ENCODE data around the gene ZNF398. TPM values are rescaled to one million over a fixed set of nuclear protein-coding genes. Genes with fewer than 3 reads are reported as not detected.

The ZNF398 gene
- polyA plus RNA-seq, 1 donor from 2014 or later: 8.6 TPM

- H3K36me3 ChIP-seq (ENCODE audit: insufficient read depth, low read length): no peaks in the 10 kb centered on the region
- H3K9me2 ChIP-seq (ENCODE audit: insufficient read depth, low read length): no peaks in the 10 kb centered on the region
- H3K27ac ChIP-seq (ENCODE audit: low read length): no peak overlapping the region
- no peak overlapping the region for H3K4me3 ChIP-seq (ENCODE audit: low read length)
- TF ChIP-seq REST (IDR thresholded peaks at IDR 0.05; ENCODE audit: borderline replicate concordance) (no peak), POLR2AphosphoS5 (IDR thresholded peaks at IDR 0.05) (no peak), EZH2 (IDR thresholded peaks at IDR 0.05; ENCODE audit: borderline replicate concordance, insufficient read depth, low read length, poor library complexity, severe bottlenecking) (no peak), CTCF (IDR thresholded peaks at IDR 0.05; ENCODE audit: poor library complexity, severe bottlenecking) (no peak), SMC3 (conservative IDR thresholded peaks at IDR 0.05; ENCODE audit: poor library complexity) (no peak), EP300 (conservative IDR thresholded peaks at IDR 0.05; ENCODE audit: poor library complexity, severe bottlenecking) (no peak), MXI1 (conservative IDR thresholded peaks at IDR 0.05; ENCODE audit: poor library complexity, severe bottlenecking) (no peak), RAD21 (conservative IDR thresholded peaks at IDR 0.05) (no peak), TAF1 (IDR thresholded peaks at IDR 0.05; ENCODE audit: low read depth) (no peak)
- H2AFZ ChIP-seq (ENCODE audit: low read depth, low read length): no peak overlapping the region
- H3K9me3 ChIP-seq (ENCODE audit: low read length): no peaks in the 10 kb centered on the region
- H3K27me3 ChIP-seq (ENCODE audit: insufficient read depth, low read depth, low read length): no peaks in the 10 kb centered on the region
- peaks cover 35% of the 10 kb centered on the region for H3K79me2 ChIP-seq (replicated peaks; ENCODE audit: insufficient read depth, low read length)
- no peaks in the 10 kb centered on the region for H4K20me1 ChIP-seq (ENCODE audit: insufficient read depth)
- no peak overlapping the region for H3K9ac ChIP-seq (ENCODE audit: low read length)
- H3F3A ChIP-seq (ENCODE audit: insufficient read depth, low read length, poor library complexity, severe bottlenecking): peaks cover 4% of the 10 kb centered on the region
- no peak overlapping the region for H3K4me2 ChIP-seq (ENCODE audit: low read length)
These were observed 3.7 kb downstream of the ZNF398 start for GRCh38 chr7:149150981-149151380.

GRCh38 chr7:149153346-149153745 is 6.1 kb downstream of the ZNF398 start:
- H3K79me2 ChIP-seq (replicated peaks; ENCODE audit: insufficient read depth, low read length): peaks cover 34% of the 10 kb centered on the region
- H3K4me3 ChIP-seq (ENCODE audit: low read length): no peak overlapping the region
- TF ChIP-seq SMC3 (conservative IDR thresholded peaks at IDR 0.05; ENCODE audit: poor library complexity) (no peak), POLR2AphosphoS5 (IDR thresholded peaks at IDR 0.05) (no peak), EP300 (conservative IDR thresholded peaks at IDR 0.05; ENCODE audit: poor library complexity, severe bottlenecking) (no peak)
- H3K4me2 ChIP-seq (ENCODE audit: low read length): no peak overlapping the region
- H3K36me3 ChIP-seq (ENCODE audit: insufficient read depth, low read length): no peaks in the 10 kb centered on the region
- no peak overlapping the region for H2AFZ ChIP-seq (ENCODE audit: low read depth, low read length)
- no peaks in the 10 kb centered on the region for H3K9me2 ChIP-seq (ENCODE audit: insufficient read depth, low read length)
- no peak overlapping the region for H3K9ac ChIP-seq (ENCODE audit: low read length)
- no peaks in the 10 kb centered on the region for H4K20me1 ChIP-seq (ENCODE audit: insufficient read depth)
- no peaks in the 10 kb centered on the region for H3K27me3 ChIP-seq (ENCODE audit: insufficient read depth, low read depth, low read length)
- H3F3A ChIP-seq (ENCODE audit: insufficient read depth, low read length, poor library complexity, severe bottlenecking): no peaks in the 10 kb centered on the region
- H3K9me3 ChIP-seq (ENCODE audit: low read length): no peaks in the 10 kb centered on the region
- no peak overlapping the region for H3K27ac ChIP-seq (ENCODE audit: low read length)

- Histone ChIP-seq H4K20me1 (ENCODE audit: insufficient read depth) (no peaks in the 10 kb centered on the region), H3F3A (ENCODE audit: insufficient read depth, low read length, poor library complexity, severe bottlenecking) (no peaks in the 10 kb centered on the region), H2AFZ (ENCODE audit: low read depth, low read length) (no peak overlapping the region), H3K36me3 (ENCODE audit: insufficient read depth, low read length) (no peaks in the 10 kb centered on the region), H3K9ac (ENCODE audit: low read length) (no peak overlapping the region), H3K9me2 (ENCODE audit: insufficient read depth, low read length) (no peaks in the 10 kb centered on the region), H3K27me3 (ENCODE audit: insufficient read depth, low read depth, low read length) (no peaks in the 10 kb centered on the region), H3K4me2 (ENCODE audit: low read length) (no peak overlapping the region), H3K27ac (ENCODE audit: low read length) (no peak overlapping the region), H3K9me3 (ENCODE audit: low read length) (no peaks in the 10 kb centered on the region), H3K79me2 (replicated peaks; ENCODE audit: insufficient read depth, low read length) (peaks cover 28% of the 10 kb centered on the region), H3K4me3 (ENCODE audit: low read length) (no peak overlapping the region)
- TF ChIP-seq REST (IDR thresholded peaks at IDR 0.05; ENCODE audit: borderline replicate concordance): no peak
- TF ChIP-seq TAF1 (IDR thresholded peaks at IDR 0.05; ENCODE audit: low read depth): no peak
- TF ChIP-seq EZH2 (IDR thresholded peaks at IDR 0.05; ENCODE audit: borderline replicate concordance, insufficient read depth, low read length, poor library complexity, severe bottlenecking): no peak
- no peak for TF ChIP-seq CTCF (IDR thresholded peaks at IDR 0.05; ENCODE audit: poor library complexity, severe bottlenecking)
- no peak for TF ChIP-seq SMC3 (conservative IDR thresholded peaks at IDR 0.05; ENCODE audit: poor library complexity)
- no peak for TF ChIP-seq RAD21 (conservative IDR thresholded peaks at IDR 0.05)
- no peak for TF ChIP-seq POLR2AphosphoS5 (IDR thresholded peaks at IDR 0.05)
- TF ChIP-seq MXI1 (conservative IDR thresholded peaks at IDR 0.05; ENCODE audit: poor library complexity, severe bottlenecking): no peak
- no peak for TF ChIP-seq EP300 (conservative IDR thresholded peaks at IDR 0.05; ENCODE audit: poor library complexity, severe bottlenecking)
These were observed 6.8 kb downstream of the ZNF398 start for GRCh38 chr7:149154056-149154455.
